Osteoblast (primary cell): ENCODE measurements around the gene CELSR1. TPM values are rescaled to one million over a fixed set of nuclear protein-coding genes. Genes with fewer than 3 reads are reported as not detected.

Source experiments
- DNase-seq: peaks from one replicate; pipeline ENCODE4 v3.0.0; 2011; ENCODE audit warnings: low spot score, mixed read lengths; ENCODE audit not compliant: insufficient read length; ENCODE audit errors: missing footprints
- H2AFZ ChIP-seq: 2 replicates; pipeline ENCODE4 v1.6.0; 2011; ENCODE audit warnings: mild to moderate bottlenecking, low read length
- H3K27ac ChIP-seq: 2 replicates; pipeline ENCODE4 v1.5.1; 2011; ENCODE audit warnings: mild to moderate bottlenecking, low read depth, low read length, moderate library complexity
- H3K27me3 ChIP-seq: 2 replicates; pipeline ENCODE4 v1.6.0; 2012; ENCODE audit warnings: mild to moderate bottlenecking, control low read depth, inconsistent platforms, low read length, moderate library complexity; ENCODE audit not compliant: insufficient read depth
- H3K36me3 ChIP-seq: 2 replicates; pipeline ENCODE4 v1.5.1; 2011; ENCODE audit warnings: mild to moderate bottlenecking, low read length, control low read depth, moderate library complexity; ENCODE audit not compliant: insufficient read depth
- H3K4me1 ChIP-seq: 2 replicates; pipeline ENCODE4 v1.5.1; 2011; ENCODE audit warnings: mild to moderate bottlenecking, low read length, control low read depth, moderate library complexity; ENCODE audit not compliant: insufficient read depth
- H3K4me2 ChIP-seq: 2 replicates; pipeline ENCODE4 v1.6.0; 2011; ENCODE audit warnings: mild to moderate bottlenecking, low read length; ENCODE audit not compliant: insufficient read depth
- H3K4me3 ChIP-seq: fragments of 200-600 bp; sonication (generic); 3 replicates; pipeline ENCODE4 v1.5.1; 2012; ENCODE audit warnings: mild to moderate bottlenecking, low read length, inconsistent platforms; ENCODE audit not compliant: insufficient read depth
- H3K79me2 ChIP-seq: 2 replicates; pipeline ENCODE4 v1.6.0; 2012; ENCODE audit warnings: mild to moderate bottlenecking, low read length, control low read depth, inconsistent platforms; ENCODE audit not compliant: insufficient read depth
- H3K9me3 ChIP-seq: 2 replicates; pipeline ENCODE4 v1.5.1; 2011; ENCODE audit warnings: low read depth, low read length, control low read depth
- H4K20me1 ChIP-seq: 2 replicates; pipeline ENCODE4 v1.6.0; 2012; ENCODE audit warnings: mild to moderate bottlenecking, low read length, control low read depth; ENCODE audit not compliant: insufficient read depth
- total RNA-seq: library from RNA; depleted of rRNA; stranded (reverse); fragments of >200 nt; gene quantifications from 2 replicates; pipeline ENCODE4 v1.2.3, GENCODE V29; 2012
- TF ChIP-seq, protein P1 (sequence below): IDR thresholded peaks from 2 replicates; pipeline ENCODE4 v1.5.1; 2011; ENCODE audit warnings: mild to moderate bottlenecking, low read depth, low read length, moderate library complexity; ENCODE audit errors: extremely low read depth

The CELSR1 gene
- total RNA-seq, 1 donor, result 3.6 TPM

DNA sequence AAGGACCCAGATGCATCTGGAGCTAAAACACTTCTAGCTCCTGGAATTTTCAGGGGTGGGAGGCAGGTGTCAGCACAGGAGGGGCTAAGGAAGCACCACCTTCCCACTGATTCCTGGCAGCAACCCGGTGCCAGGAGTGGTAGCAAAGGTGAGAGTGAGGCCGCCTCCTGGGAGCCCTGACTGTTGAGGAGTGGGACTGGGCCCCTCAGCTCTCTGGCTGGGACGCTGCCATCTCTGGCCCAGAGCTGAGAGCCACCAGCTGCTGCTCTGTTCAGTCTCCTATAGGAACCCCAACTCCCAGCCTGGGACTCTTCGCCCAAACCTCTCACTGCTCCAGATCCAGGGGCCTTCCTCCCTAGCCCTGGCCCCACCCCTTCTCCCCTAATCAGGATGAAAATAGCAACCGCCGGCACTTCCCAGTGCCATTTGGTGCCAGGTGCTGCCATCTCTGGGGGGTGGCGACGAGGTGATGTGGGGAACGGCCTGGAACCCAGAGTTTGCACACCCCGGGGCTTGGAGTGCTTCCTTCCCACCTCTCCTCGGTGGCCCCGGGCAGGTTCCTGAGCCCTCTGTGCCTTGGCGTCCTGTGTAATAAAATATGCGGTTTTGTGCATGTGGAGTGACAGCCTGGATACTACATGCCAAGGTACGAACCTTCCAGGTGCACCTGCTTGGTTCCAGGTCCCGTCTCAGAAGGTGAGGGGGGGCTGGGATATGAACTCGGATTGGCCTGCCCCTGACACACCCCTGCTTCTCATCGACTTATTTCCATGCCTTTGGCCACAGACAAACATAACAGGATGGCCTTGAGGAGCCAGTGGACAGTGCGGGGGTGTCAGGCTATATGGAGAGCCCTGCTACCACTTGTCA lies 35.7 kb upstream of the CELSR1 start:
- Histone ChIP-seq H3K27ac (no peak overlapping the region), H4K20me1 (peaks cover 4% of the 10 kb centered on the region), H3K4me1 (peaks cover 7% of the 10 kb centered on the region), H3K4me3 (no peak overlapping the region), H3K9me3 (peaks cover 6% of the 10 kb centered on the region), H3K4me2 (no peak overlapping the region), H3K79me2 (peaks cover 5% of the 10 kb centered on the region), H3K36me3 (no peaks in the 10 kb centered on the region), H2AFZ (no peak overlapping the region), H3K27me3 (peaks cover 3% of the 10 kb centered on the region)
- peak; percentile 65 for DNase-seq
- TF ChIP-seq, protein P1, sequence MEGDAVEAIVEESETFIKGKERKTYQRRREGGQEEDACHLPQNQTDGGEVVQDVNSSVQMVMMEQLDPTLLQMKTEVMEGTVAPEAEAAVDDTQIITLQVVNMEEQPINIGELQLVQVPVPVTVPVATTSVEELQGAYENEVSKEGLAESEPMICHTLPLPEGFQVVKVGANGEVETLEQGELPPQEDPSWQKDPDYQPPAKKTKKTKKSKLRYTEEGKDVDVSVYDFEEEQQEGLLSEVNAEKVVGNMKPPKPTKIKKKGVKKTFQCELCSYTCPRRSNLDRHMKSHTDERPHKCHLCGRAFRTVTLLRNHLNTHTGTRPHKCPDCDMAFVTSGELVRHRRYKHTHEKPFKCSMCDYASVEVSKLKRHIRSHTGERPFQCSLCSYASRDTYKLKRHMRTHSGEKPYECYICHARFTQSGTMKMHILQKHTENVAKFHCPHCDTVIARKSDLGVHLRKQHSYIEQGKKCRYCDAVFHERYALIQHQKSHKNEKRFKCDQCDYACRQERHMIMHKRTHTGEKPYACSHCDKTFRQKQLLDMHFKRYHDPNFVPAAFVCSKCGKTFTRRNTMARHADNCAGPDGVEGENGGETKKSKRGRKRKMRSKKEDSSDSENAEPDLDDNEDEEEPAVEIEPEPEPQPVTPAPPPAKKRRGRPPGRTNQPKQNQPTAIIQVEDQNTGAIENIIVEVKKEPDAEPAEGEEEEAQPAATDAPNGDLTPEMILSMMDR, result no peak

DNA sequence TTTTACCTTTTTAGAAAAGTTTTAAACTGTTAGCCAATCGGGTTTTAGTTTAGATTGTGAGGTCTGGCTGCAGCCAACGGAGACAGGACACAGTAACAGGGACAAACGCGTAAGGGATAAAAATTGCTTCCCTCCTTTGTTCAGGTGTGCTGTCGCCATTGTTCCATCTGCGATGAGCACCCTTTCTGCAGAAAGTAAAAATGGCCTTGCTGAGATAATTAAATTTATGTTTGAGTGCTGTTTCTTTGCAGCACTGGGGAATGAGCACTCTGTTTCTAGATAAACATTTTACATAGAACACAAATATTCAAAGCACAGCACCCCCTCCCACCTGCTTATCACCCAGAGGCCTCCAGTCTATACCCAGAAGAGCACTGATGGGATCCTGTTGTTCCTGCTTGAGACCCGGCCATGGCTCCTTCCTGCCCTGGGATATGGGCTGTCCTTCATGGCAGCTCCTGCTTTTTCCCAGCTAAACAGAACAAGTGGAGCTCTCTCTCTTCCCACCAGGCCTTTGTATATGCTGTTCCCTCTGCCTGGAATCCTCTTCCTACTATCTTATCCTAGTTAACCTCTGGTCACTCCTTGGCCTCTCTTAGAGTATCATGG lies 34.3 kb upstream of the CELSR1 start:
- Histone ChIP-seq H3K27me3 (peaks cover 3% of the 10 kb centered on the region), H3K4me3 (no peak overlapping the region), H3K27ac (no peak overlapping the region), H3K4me2 (no peak overlapping the region), H4K20me1 (no peaks in the 10 kb centered on the region), H3K36me3 (no peaks in the 10 kb centered on the region), H3K4me1 (no peaks in the 10 kb centered on the region), H3K9me3 (peaks cover 6% of the 10 kb centered on the region), H2AFZ (no peak overlapping the region), H3K79me2 (no peaks in the 10 kb centered on the region)
- TF ChIP-seq, protein P1, result no peak
- peak; percentile 18 for DNase-seq

DNA sequence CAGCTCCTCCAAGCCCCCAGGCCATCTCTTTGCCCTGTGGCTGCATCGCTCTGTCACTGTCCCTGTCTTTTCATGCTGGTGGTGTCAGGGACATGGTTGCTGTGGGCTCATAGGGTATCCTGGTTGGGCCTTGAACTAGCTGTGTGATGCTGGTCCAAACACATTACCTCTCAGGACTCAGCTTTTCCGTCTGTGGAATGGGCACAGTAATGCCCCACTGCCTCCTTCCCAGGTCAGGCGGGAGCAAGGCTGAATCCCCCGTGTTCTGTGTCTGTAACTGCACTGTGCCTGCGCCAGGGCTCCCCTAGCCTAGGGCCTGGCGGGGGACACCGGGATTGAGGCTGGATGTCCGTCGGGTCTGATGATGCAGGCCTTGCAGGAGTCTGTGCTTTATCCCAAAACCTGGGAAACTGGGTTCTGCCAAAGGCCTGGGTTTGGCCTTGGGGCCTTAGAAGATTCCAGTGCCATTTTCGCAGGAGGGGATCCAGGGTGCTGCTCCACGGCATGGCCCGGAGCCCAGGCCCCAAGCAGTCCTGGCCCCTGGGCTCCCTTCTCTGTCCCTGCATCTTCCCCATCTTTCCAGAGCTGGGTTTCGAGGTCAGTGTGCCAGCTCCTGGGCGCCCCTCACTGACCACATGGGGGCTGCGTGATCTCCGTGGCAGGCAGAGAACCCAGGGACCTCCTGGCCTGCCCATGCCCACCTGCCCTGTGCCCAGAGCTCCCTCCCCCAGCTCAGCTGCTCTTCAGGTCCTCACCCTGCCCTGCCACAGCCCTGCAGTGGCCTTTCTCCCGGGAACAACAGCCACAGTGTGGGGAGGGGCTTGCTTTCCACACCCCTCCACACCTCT lies 32.7 kb upstream of the CELSR1 start:
- TF ChIP-seq, protein P1, result no peak
- Histone ChIP-seq H4K20me1 (no peaks in the 10 kb centered on the region), H3K36me3 (no peaks in the 10 kb centered on the region), H3K27me3 (no peaks in the 10 kb centered on the region), H3K27ac (no peak overlapping the region), H3K4me2 (no peak overlapping the region), H3K79me2 (no peaks in the 10 kb centered on the region), H3K9me3 (peaks cover 6% of the 10 kb centered on the region), H2AFZ (no peak overlapping the region), H3K4me3 (no peak overlapping the region), H3K4me1 (no peaks in the 10 kb centered on the region)
- DNase-seq, result peak; percentile 79
